ENCODE results near the gene TBC1D8.

Gene TBC1D8

GRCh38 chr2:101162561-101163330 lies 11.6 kb upstream of the TBC1D8 start:
- FAIRE-seq: no peak

DNA sequence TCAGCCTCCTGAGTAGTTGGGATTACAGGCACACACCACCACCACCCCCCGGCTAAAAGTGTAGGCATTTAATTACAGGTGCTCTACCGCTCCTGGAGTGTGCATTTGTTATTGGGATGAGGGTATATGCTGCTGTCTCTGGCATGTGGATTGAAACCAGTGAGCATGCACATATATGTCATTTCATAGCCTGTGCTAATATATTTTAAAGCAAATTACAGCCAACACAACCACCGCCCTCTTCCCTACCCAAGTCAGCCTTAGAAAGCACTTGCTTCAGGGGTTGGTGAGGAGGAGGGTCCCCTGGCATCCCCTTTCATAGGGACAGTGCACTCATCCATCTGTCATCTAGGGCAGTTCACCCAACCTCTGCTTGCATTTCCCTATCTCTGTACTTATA lies 10.5 kb upstream of the TBC1D8 start:
- no peak for FAIRE-seq

DNA sequence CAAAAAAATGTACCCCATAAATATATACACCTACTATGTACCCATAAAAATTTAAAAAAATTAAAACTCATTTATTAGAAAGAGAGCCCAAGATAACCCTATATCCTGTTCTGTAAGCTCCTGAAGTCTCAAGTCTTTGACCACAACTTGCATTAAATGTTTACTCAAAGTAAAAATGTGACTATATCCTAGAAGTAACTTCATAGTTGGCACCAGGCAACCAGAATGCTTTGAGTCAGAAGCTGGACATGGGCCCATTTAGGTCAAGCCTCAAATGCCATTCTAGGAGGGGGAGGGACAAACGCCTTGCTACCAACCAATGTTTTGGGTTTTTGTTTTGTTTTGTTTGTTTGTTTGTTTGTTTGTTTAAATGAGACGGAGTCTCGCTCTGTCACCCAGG lies 9.3 kb upstream of the TBC1D8 start:
- no peak for FAIRE-seq

GRCh38 chr2:101159526-101159925 lies 8.3 kb upstream of the TBC1D8 start:
- no peak for FAIRE-seq

GRCh38 chr2:101157272-101157671 lies 6.1 kb upstream of the TBC1D8 start:
- no peak for FAIRE-seq

DNA sequence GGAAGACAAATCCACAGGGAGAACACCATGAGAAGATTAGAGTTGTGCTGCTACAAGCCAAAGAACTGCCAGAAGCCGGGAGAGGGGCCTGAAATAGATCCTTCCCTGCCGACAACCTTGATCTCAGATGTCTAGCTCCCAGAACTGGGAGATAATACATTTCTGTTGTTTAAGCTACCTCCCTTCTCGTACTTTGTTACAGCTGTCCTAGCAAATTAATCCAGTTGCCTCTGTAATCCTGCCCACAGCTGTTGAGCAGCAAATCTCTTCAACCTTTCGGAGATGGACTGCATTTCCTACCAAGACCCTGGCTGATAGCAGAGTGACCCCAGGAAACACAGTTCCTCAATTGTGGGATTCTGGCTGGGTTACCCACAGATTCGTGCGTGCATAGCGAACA lies 2.6 kb upstream of the TBC1D8 start:
- no peak for FAIRE-seq

DNA sequence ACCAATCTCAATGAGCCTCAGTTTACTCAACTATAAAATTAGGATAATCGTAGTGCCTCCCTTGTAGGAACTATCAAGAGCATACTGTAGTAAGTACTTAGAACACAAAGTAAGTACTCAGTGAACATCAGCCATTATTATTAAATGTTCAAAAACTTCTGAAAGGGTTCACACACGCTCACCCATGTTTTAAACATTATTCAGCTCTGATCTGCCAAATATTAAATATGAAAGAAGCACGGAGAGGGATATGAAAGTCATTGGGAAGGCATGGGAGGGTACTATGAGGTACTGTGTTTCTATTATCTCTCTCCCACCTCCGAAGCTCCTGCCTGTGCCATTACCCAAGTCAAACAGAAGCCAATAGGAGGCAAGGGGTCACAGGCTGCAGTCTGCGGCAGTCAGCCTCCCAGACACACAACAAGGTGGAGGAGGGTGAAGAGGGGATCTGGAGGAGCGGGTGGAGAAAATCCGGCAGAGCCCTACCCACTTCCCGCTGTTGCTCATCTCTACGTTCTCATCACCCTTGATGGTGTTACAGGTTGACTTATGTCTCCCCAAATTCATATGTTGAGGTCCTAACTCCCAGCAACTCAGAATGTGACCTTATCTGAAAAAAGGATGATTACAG lies 2.0 kb upstream of the TBC1D8 start:
- no peak for FAIRE-seq

GRCh38 chr2:101152272-101153076 lies 1.3 kb upstream of the TBC1D8 start:
- no peak for FAIRE-seq

GRCh38 chr2:101151859-101152271 lies 683 bp upstream of the TBC1D8 start:
- FAIRE-seq: no peak

GRCh38 chr2:101150306-101151145 lies 656 bp downstream of the TBC1D8 start:
- no peak for FAIRE-seq

GRCh38 chr2:101149241-101150192 lies 1.7 kb downstream of the TBC1D8 start:
- FAIRE-seq: no peak

- FAIRE-seq: no peak
Measured at GRCh38 chr2:101148777-101149176, 2.4 kb downstream of the TBC1D8 start.

- FAIRE-seq: no peak
Measured at GRCh38 chr2:101147971-101148370, 3.2 kb downstream of the TBC1D8 start.

DNA sequence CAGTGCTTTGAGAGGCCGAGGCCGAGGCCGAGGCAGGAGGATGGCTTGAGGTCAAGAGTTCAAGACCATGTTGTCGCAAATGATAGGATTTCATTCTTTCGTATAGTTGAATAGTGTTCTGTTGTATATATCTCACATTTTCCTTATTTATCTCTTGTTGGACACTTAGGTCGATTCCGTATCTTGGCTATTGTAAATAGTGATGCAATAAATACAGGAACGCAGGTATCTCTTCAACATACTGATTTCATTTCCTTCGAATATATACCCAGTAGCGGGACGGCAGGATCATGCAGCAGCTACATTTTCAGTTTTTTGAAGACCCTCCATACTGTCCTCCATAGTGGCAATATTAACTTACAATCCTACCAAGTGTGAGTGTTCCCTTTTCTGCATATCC lies 4.1 kb downstream of the TBC1D8 start:
- no peak for FAIRE-seq

- FAIRE-seq: no peak
Measured at GRCh38 chr2:101146535-101146934, 4.6 kb downstream of the TBC1D8 start.

GRCh38 chr2:101145406-101145805 lies 5.8 kb downstream of the TBC1D8 start:
- FAIRE-seq: no peak

GRCh38 chr2:101142163-101142562 lies 9.0 kb downstream of the TBC1D8 start:
- FAIRE-seq: no peak

DNA sequence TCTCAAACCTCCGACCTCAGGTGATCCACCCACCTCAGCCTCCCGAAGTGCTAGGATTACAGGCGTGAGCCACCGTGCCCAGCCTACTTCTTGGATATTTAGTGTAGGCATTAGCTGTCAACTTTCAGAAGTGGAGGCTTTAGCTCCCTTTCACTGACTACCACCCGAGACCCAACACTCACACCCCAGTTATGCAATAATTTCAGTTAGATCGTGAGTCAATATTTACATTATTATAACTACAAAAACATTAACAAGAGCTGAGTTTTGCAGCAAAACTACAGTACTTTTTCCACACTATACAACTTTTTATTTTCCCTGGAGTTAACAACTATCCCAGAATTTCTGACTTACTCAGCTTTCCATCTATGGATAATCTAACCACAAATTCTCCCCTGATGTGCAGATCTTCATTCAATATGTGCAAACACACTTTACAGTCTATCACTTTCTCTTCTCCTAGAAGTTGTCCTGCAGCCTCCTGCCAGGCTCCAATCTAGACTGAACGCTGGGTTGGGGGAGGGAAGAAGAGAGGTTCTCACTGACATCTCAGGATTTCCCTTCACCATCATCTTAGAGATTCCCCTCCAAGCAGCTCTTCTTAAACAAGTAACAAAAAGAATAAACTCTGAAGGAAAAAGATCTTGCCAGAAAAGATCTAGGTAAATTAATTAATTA lies 10.1 kb downstream of the TBC1D8 start:
- no peak for FAIRE-seq

GRCh38 chr2:101140237-101140636 lies 10.9 kb downstream of the TBC1D8 start:
- FAIRE-seq: no peak

GRCh38 chr2:101139495-101139894 lies 11.7 kb downstream of the TBC1D8 start:
- no peak for FAIRE-seq

Measured in A204.1 (cell line).